Gastrocnemius medialis (tissue), 4 donors: ENCODE measurements around the gene OGFOD2.

Experiments
- CTCF ChIP-seq, 5 experiments: fragments of 450-650 bp in 3 of 5; fragments of 200-600 bp in 2 of 5; sonication (generic) in 2 of 5; IDR thresholded peaks in 4 of 5; conservative IDR thresholded peaks in 1 of 5; 1 replicate in 4 of 5; 2 replicates in 1 of 5; pipeline ENCODE4 v1.5.1; 2016 to 2019; ENCODE audit warnings: antibody characterized with exemption in 5 of 5, mild to moderate bottlenecking in 3 of 5, moderate library complexity in 3 of 5
- POLR2A ChIP-seq, 2 donors: fragments of 450-650 bp; IDR thresholded peaks; one replicate each; pipeline ENCODE4 v1.6.1; 2017; ENCODE audit warnings: antibody characterized with exemption in 2 of 2, mild to moderate bottlenecking in 2 of 2, moderate library complexity in 2 of 2

- TF ChIP-seq POLR2A (IDR thresholded peaks at IDR 0.05) = no peak
- no peak for TF ChIP-seq CTCF (IDR thresholded peaks at IDR 0.05 in 4 of 5, conservative IDR thresholded peaks at IDR 0.05 in 1 of 5)
These were observed 35.6 kb downstream of the OGFOD2 start for GRCh38 chr12:123010681-123011080.
